DMS153 treated with DMSO at 0.1 percent for 48 hours (cell line): ENCODE results near the gene SLC6A2.
"Not testable (repeated sequence)": the region's sequence is repeated elsewhere in the genome, so short reads cannot be mapped to it uniquely, and the experiment has no call there.

Experiments used
- DNase-seq: peaks from one replicate; lab custom pipeline; 2025; ENCODE audit not compliant: unreplicated experiment; lab: John Stamatoyannopoulos, UW

Gene SLC6A2

DNA sequence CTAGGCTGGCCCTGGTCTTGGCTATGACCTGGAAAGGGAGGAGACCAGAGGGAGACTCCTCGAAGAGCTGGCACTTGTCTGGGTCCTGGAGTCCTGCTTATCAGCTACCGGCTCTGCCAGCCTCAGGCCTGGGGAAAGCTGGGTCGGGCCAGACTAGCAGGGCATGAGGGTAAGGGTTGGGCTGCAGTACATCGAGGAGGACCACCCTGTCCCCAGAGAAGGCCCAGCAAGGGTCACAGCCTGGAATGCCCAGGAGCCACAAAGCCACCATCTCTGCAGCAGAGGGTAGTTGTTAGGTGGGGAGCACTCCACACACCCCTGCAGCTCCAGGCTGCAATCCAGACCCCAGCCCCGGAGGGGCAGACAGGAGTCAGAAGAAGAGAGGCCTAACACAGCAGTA lies 54.0 kb downstream of the SLC6A2 start:
- DNase-seq: no peak

GRCh38 chr16:55710466-55710865 lies 54.7 kb downstream of the SLC6A2 start:
- no peak for DNase-seq

GRCh38 chr16:55711959-55712876 lies 56.4 kb downstream of the SLC6A2 start:
- DNase-seq: peak; percentile 69

DNA sequence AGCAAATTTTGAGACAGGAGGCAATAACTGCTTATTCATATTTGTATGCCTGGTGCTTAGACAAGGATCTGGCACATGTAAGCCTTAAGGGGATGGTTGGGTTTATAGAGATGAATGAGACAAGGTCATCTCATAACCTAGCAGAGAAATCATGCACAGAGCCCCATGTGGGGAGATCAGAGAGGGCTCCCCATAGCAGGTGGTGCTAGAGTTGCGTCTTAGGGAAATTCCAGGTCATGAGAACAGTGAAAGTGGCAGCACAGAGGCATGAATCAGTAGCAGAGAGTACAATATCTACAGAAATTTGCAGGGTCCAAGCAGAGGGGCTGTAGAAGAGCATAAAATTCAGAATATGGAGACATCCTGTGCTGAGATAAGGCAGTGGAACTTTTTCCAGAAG lies 57.3 kb downstream of the SLC6A2 start:
- DNase-seq: no peak

- DNase-seq: no peak
Measured at GRCh38 chr16:55717326-55717725, 61.5 kb downstream of the SLC6A2 start.

GRCh38 chr16:55725055-55725777 lies 69.4 kb downstream of the SLC6A2 start:
- DNase-seq: no peak

DNA sequence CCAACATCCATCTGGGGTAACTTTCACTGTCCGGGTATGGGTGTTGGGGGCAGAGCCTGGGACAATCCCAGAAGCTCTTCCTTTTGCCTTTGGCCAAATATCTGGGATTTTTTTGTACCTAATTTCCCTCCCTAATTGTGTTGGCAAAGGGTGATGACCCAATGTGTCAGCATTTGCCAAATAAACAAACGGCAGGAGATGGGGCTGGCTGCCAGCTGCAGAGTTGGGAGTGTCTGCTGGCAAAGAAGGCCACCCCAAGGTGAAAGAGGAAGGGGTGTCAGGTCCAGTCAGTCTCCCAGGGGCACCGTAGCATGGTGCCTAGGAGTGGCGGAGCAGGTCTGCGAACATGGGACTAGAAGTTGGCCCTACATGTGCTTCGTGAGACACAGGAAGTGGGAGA lies 73.0 kb downstream of the SLC6A2 start:
- DNase-seq: no peak

DNA sequence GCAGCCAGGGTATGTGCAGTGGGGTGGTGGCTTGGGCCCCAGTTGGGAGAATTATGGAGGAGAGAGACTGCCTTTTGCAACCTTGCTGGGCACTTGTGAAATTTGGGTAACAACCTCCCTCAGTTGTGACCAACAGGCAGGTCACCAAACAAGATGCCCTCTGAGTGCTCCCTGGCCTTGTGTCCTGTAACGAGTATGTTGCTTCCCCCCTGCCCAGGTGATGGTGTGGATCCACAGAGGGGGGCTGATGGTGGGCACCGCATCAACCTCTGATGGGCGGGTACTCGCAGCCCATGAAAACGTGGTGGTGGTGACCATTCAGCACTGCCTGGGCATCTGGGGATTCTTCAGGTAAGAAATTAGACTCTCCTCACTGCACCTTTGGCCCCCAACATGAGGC lies 74.3 kb downstream of the SLC6A2 start:
- no peak for DNase-seq

DNA sequence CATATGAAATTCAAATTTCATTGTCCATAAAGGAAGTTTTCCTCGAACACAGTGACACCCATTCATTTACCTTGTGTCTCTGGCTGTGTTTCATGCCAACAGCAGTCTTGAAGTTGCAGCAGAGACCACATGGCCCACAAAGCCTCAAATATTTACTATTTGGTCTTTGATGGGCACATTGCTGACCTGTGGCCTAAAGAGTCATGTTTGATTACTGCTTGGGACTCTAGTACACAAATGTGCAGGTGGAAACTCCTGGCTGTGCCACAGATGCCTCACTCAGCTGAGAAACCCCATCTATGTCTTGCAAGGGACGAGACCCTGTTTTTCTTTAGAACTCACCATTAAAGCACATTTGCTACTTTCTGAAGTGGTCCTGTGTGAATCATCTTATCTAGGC lies 76.7 kb downstream of the SLC6A2 start:
- DNase-seq: no peak

GRCh38 chr16:55734665-55735064 lies 78.9 kb downstream of the SLC6A2 start:
- no peak for DNase-seq

- DNase-seq: no peak
Measured at GRCh38 chr16:55735120-55735781, 79.5 kb downstream of the SLC6A2 start.

- DNase-seq: no peak
Measured at GRCh38 chr16:55736671-55737070, 80.9 kb downstream of the SLC6A2 start.

- no peak for DNase-seq
Measured at GRCh38 chr16:55737318-55737717, 81.5 kb downstream of the SLC6A2 start.

DNA sequence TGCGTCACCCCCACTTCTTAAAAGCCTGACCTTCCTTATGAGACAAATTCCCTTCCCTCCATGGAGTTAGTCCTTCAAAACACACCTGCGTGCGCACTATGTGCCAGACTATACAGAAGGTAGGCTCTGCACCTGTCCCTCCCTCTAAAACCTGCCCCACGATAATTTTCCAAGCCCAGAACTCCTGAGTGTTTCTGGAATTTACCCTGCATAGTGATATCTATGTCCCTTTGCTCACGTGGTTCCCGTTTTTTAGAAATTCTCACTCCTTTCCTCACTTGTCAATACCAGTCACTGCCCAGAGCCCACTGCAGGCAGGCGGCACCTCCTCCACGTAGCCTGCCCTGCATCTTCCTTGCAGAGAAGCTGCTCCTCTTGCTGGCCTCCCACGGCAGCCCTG lies 82.2 kb downstream of the SLC6A2 start:
- no peak for DNase-seq

DNA sequence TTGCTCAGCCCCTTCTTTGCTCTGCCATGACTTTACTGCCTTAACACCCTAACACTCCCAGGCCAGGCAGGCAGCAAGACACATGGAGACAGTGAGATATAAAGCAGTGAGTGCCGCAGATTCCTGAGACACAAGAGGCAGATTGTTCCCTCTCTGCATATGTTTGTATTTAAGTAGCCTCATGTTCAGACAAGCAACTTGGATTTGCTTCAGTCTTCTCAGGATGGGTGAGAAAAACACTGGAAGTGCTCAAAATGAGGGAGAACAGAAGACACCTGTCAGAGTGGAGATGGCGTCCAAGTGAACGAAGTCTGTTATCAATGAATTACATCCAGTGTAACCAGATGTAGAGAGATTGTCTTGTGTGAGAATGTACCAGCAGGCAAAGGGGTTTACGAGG lies 90.3 kb downstream of the SLC6A2 start:
- DNase-seq: no peak

- no peak for DNase-seq
Measured at GRCh38 chr16:55747785-55748184, 92.0 kb downstream of the SLC6A2 start.

DNA sequence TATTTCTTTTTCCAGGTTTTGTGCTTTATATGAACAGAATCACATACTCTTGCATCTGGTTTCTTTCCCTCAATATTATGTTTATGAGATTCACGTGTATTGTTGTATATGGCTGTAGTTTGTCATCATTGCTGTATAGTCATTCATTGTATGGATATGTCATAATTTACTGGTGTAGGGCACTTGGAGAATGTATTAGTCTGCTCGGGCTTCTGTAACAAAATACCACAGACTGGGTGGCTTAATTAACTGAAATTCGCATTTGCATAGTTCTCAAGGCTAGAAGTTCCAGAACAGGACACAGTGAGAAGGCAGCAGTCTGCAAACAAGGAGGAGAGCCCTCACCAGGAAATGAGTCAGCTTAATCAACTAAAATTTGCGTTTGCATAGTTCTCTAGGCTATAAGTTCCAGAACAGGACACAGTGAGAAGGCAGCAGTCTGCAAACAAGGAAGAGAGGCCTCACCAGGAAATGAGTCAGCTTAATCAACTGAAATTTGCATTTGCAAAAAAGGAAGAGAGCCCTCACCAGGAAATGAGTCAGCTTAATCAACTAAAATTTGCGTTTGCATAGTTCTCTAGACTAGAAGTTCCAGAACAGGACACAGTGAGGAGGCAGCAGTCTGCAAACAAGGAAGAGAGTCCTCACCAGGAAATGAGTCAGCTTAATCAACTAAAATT lies 96.8 kb downstream of the SLC6A2 start:
- not testable (repeated sequence) for DNase-seq

- DNase-seq: not testable (repeated sequence)
Measured at GRCh38 chr16:55753145-55753631, 97.4 kb downstream of the SLC6A2 start.
